NCI-H1048 (cell line): ENCODE data around the gene FCAMR.
"Not testable (repeated sequence)": the region's sequence is repeated elsewhere in the genome, so short reads cannot be mapped to it uniquely, and the experiment has no call there.

ENCODE experiments used
- DNase-seq: peaks from one replicate; lab custom pipeline; 2025; lab: John Stamatoyannopoulos, UW

The FCAMR gene

DNA sequence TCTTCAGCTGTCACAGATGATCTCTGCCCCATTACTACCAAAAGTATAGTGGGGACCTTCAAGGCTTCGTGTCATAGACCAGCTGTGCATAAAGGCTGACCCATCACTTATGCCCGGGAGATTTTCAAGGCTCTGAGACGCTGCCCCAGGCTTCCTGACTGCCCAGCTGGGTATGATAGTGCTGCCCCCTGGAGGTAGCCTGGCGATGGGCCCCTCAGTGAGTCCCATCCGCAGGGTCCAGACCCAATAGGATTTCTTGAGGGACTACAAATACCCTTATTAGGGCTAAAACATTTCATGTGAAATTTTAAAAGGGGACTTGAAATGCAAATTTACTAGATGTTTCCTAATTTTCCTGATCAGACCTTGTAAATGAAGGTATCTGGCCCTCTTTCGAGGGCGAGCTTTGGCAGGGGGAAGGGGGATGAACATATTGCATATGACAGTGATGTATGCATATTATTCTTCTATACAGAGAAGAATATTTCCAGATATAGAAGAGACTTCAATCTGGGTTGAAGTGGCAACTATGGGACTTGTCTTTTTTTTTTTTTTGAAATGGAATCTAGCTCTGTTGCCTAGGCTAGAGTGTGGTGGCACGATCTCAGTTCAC, 36.8 kb downstream of the FCAMR start:
- DNase-seq: no peak

DNA sequence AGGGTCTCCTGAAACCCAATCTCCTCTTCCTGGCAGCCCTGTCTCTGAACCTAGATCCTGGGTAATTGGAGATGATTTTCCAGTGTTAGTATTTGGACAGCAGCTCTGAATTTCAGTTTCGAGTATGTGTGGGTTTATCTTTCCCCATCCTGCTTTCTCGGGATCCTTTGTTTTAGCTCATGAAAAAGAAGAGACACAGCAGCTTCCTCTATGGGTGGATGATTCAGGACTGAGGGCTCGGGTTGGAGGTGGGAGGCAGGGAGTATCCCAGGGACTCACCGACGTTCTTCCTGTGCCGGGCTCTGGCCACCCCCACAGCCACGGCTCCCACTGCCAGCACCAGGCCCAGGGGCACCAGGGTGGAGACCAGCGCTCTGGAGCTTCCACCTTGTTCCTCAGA, 38.1 kb downstream of the FCAMR start:
- DNase-seq: no peak

DNA sequence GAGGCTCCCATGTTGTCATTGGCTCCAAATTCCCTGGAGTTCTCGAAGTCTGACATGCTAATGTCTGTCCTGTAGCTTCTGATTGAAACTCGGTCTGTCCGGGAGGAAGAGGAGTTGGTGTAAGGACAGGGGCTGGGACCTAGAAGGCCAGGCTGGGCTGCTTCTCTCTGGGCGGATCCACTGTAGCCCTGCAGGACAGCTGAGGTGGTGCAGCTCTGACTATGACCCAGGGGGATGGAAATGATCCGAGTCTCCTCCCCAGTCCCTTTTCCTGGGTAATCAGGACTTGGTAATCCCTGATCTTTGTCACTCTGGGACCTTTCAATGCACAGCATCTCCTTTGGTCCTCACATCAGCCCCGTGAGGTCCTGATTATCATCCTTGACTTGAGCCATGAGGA, 38.6 kb downstream of the FCAMR start:
- DNase-seq: no peak

DNA sequence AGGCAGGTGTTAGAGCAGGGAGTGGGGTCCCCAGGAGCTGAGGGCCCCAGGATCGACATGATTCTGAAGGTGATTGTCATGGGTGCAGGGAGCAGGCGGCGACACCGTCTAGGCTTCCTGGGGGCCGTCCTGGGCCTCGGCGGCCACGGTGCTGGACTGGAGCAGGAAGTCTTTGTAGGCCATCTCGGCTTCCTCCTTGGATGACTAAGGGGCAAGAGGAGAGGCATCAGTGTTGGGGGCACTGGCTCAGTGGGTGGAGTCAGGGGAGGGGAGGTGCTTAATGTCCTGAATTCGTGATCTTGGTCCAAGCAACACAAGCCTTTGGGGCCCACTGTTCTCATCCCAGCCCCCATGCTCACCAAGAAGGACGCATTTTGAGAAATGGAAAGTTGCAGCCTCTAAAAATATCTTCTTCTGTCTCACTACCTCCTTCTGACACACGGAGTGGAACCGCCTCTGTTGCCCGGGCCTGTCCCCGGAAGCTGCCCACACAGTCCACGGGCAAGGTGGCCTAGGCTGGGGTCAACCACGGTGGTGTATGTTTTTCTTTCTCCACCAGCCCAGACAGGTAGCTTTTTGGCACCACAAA, 40.0 kb downstream of the FCAMR start:
- DNase-seq: no peak

DNA sequence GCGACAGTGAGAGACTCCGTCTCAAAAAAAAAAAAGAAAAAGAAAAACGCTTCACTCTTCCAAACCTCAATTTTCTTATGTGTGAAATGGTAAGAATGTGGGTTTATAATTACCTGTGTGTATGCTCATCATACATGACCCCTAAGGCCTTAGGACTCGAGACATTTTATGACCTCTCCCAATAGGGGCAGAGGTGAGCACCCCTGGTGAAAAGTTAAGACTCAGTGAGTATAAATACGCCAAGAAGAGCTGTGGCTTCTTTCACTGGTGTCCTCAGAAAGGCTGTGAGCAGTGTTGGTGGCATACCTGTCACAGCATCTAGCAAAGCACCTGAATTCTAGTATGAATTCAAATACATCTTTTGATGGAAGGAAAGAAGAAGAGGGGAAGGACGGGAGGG, 40.7 kb downstream of the FCAMR start:
- no peak for DNase-seq

DNA sequence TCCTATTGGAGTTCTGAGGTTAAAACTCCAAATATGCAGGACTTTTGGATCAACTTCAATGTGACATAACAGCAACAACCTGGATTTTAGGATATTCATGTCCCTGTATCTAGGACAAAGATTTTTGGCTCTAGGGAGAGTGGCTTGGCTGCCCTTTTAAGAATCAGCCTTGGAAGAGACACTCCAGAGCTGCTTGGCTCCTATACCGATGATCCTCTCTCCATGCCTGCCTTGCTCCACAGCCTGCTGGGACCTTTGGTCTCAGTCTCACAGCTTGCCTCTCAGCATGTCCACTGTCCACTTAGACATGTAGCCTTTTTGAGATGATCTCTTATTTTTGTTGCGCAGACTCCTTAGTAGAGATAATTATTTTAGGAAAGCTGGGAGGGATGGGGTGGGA, 44.0 kb downstream of the FCAMR start:
- no peak for DNase-seq

DNA sequence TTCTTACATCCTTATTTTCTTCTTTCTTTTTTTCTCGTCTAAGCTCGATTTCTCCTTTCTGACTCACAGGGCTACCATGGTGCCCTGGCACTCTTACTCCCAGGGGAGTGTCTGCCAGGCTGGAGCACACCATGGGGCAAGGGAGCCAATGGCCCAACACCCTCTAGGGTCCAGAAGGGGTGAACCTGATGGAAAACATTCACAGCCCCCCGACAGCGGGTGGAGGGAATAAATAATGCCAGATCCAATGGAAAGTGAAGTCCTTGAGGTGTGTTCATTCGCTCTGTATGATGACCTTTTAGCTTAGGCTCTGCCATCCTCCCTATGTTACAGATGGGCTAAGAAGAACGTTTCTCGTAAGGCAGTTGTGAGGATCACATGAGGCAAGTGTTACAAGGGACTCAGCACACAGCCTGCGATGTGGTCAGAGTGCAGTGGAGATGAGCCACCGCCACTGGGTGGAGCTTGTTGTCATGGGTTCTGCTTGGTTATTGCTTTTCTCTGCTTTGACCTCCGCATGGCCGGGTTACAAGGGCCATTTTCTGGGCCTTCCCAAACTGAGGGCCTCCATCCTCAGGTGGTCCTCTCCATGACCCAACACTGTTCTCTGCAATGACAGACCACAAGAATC, 45.0 kb downstream of the FCAMR start:
- no peak for DNase-seq

DNA sequence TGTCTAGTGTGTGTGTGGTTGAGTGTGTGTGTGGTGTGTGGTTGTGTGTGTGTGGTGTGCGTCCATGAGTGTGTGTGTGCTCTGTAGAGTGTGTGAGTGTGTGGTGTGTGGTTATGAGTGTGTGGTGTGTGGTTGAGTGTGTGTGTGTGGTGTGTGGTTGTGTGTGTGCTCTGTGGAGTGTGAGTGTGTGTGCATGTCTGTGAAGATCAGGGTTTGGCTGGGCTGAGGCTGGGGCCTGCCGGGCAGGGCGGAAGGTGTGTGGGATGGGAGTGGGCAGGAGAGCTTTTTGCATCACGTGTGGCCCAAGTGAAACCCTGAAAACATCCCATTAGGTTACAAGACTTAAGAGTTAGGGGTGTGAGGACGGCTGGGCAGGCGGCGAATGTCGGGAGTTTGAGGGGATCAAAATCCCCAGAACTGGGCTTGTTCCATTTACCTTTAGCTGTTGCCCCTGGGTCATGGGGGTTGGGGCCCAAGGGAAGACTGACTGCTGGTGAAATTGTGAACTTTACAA, 45.6 kb downstream of the FCAMR start:
- DNase-seq: no peak

DNA sequence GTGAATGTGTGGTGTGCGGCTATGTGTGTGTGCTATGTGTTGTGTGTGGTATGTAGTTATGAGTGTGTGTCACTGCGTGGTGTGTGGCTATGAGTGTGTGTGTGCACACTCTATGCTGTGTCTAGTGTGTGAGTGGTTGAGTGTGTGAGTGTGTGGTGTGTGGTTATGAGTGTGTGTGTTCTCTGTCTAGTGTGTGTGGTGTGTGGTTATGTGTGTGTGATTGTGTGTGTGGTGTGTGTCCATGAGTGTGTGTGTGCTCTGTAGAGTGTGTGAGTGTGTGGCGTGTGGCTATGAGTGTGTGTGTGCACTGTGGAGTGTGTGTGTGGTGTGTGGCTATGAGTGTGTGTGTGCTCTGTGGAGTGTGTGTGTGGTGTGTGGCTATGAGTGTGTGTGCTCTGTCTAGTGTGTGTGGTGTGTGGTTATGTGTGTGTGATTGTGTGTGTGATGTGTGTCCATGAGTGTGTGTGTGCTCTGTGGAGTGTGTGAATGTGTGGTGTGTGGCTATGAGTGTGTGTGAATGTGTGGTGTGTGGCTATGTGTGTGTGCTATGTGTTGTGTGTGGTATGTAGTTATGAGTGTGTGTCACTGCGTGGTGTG, 46.2 kb downstream of the FCAMR start:
- not testable (repeated sequence) for DNase-seq

DNA sequence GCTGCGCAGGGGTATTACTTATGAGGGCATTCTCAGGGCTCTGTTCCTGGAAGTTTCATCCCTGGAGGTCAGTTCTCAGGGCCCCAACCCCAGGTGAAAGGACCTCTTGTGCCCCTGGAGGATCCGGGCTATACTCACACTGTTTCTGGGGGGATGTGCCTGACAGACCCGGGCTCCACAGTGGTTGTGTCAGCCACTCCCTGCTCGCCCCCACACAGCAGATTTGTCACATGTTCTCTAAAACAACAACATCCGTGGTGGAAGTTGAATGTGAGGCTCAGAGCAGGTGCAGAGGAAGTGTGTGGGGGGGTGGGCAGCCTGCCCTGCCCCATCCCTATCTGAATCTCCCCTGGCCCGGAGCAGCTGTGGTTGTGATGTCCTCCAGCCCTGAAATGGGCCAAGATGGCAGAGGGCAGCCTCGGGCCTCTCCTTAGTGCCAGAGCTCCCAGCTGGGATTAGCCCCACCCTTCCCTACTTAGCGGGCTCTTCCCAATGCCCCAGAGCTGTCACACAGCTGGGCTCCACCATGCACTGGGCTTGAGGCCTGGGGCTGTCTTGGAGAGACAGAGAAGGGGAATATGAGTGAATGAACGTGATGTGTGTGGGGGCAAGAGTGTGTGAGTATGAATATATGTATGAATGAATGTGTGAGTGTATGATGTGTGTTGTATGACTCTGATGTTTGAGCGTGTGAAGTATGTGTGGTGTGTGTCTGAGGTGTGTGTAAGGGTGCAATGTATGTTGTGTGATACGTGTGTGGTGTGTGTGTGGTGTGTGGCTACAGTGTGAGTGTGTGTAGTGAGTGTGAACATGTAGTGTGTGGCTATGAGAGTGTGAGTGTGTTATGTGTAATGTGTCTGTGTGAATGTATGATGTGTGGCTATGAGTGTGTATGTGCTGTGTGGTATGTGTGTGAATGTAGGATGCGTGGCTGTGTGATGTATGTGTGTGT, 47.0 kb downstream of the FCAMR start:
- DNase-seq: no peak

DNA sequence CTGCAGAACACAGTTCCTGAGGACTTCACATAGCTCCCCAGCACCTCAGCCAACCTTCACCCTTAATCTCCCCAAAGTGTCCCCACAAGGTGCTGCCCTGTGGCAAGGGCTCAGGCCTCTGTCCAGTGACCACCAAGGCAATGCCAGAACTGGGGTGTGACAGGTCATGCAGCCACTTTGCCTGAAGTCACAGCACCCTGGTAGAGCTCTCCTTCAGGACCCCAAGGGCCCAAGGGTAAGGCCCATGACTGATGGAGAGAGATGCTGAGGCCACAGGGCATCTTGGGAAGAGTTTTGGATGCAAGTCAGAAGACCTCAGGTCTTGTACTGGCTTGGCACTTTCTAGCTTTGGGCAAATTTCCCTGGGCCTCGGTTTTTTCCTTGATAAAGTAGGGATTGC, 47.7 kb downstream of the FCAMR start:
- DNase-seq: no peak

DNA sequence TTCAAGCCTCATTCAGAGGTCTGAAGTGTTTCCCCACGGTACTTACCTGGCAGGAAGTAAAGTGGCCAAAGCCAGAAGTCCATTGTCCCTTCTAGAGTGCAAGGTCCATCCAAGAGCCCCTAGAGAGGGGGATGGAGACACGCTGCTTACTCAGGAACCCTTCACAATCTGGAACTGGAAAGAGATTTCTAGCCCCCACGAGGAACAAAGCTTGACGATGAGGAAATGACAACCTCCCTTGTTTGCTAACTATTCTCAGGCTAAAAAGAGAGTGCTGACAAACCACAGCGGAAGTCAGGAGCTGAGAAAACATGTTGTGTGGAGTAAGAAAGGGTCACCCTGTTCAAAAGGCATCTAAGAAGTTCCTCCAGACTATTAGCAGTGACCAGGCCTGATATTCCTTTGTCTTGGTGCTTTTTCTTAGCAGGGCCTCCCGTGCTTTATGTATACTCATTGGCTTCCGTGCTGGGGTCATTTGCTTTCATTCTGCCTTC, 48.4 kb downstream of the FCAMR start, which contains the start of gene FCMR:
Gene FCMR, minus strand, starts transcription at position 170 of the 494 bp plus-strand sequence. Its CDS starts 87 bp downstream, at position 83.
- DNase-seq: no peak

DNA sequence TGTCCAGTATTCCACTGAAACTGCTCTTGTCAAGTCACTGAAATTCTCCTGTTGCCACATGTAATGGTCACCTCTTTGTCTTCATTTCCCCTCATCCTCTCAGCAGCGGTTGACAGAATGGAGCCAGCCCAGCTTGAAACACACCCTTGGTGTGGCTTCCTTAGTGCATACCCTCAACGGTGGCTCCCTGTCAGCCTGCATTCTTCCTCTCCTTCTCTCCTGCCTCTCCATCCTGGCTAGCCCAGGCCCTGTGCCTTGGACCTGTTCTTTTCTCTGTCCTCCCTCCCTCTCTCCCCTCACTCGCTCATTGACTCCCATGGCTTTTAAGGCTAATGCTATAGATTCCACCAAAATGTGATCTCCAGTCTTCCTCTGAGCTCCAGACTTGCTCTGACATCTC, 52.2 kb downstream of the FCAMR start:
- no peak for DNase-seq

DNA sequence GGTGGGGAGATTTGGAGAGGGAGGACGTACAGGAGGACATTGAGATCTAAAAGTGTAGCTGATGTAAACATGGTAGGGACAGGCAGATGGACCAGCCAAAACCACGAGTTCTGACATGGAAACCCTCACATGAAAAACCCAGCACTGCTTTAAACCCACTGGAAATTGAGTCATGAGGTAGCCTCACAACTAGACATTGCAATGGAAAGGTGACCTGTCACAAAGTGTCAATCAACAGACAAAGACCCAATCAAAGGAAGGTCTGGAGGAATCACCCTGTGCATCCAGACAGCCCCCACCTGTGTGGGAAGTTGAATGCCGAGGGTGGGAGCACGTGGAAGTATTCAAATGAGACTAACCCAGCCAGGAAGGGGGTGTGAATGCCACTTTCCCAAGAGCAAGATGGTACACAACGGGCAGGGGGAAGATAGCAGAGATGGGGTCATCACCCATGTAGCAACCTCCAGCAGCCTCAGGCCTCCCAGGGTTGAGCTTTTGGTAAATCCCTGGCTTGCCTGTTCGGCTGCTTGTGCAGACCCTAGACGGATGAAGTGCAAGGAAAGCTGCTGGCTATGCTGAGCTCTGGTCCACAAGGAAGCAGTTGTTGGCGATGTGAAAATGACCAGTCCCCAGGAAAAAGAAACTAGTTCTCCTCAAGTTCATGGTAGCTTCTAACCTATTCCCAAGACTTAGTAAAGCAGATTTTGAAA, 54.1 kb downstream of the FCAMR start:
- no peak for DNase-seq

DNA sequence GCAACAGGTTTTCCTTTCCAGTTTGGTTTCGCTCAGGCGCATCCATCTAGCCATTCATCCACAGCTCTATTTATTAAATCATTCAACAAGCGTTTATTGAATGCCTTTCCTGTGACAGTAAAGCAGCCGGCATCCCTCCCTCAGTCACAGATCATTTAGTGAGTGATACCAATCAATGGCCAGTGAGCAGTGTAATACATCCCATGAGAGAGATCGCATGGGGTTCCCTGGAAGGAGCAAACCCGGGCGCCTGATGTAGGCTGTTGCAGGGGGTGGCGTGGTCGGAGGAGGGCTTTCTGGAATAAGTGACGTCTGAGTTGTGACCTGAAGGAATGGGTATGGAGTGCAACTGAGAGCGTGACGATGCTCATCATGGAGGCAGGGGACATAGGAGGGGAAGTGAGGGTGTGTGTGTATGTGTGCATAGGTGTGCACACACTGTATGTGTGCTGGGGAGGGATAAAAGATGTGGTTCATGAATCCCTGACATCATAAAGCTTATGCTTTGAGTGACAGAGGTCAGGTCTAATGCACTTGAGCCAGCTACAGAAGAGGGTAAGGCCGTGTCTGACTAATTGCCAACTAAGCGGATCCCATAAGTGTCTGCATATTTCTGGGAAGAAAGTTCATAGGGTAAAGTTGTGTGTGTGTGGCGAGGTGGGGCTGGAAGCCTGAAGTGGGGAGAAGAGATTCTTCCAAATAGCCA, 55.1 kb downstream of the FCAMR start:
- DNase-seq: no peak

DNA sequence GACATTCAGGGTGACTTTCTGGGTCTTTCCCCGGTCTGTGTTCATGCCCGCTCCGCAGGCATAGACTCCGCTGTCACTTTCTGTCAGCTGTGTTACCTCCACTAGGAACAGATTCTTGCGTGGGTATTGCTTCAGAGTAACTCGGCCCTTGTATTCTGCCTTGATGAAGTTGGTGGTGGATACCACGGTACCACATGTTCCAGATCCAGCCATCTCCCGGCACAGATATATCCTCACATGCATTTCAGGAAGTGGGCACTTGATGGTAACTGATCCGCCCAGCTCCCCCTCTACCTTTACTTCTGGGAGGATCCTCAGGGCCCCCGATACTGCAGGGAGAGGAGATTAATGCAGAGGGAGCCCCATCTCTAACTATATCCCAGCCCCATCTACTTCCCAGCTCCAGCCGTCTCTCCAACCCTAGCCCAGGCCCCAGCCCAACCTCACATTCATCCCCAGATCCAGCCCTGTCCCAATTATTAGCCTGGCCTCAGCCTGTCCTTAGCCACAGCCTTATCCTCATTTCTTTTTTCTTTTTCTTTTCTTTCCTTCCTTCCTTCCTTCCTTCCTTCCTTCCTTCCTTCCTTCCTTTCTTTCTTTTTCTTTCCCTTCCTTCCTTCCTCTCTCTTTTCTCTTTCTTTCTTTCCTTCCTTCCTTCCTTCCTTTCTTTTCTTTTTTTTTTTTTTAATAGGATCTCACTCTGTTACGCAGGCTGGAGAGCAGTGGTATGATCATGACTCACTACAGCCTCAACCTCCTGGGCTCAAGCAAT, 56.3 kb downstream of the FCAMR start:
- DNase-seq: no peak

DNA sequence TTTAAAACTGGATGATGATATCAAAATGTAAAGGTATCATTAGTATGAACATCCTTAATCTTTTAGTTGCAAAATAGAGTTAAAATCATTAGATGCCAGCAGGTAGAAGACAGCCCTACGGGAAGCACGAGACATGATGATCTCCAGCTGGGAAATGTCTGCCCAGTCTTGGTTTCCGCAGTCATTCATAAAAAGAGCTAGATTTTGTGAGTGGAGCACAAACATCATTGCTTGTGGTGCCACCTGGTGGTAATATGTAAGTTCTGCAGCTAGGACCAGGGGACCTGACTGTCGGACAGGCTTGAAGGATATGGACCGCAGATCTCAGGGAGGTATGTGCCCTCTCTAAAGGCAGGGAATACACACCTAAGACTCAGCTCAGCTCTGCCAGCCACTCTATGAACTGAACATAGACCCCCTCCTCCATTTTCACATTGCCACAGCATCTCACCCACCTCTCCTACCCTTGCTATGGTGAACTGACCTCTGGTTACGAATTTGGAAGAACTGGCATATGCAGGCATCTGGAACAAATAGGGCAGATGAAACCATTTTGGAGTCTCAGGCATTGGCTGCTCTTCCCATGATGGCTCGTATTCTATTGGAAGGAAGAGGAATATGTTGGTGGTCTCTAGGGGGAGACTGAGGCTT, 57.7 kb downstream of the FCAMR start:
- DNase-seq: peak; percentile 82

DNA sequence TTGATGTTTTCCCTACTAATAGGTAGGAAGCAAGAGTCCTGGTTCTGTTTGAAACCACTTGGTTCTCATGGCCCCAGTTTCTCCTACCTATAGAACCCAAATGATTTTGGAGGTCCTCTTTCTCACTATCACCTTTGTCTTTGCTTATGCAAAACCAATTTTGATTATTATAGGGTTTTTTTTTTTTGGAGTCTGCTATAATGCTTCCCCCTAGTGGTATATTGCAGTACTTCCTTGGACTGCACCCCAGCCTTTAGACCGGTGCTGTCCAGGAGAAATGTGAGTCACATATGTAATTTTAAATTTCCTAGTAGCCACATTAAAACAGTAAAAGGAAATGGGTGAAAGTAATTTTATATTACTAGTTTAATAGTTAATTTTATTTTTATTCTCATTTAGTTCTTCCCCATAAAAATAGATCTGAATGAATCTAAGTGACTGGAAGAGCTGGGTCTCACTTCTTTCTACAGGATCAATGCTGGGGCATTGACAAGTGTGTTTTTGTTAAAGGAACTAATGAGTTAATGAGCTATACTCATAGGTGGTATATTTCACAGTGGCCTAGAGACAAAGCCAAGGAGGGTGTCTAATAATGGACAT, 59.1 kb downstream of the FCAMR start:
- DNase-seq: peak; percentile 60

DNA sequence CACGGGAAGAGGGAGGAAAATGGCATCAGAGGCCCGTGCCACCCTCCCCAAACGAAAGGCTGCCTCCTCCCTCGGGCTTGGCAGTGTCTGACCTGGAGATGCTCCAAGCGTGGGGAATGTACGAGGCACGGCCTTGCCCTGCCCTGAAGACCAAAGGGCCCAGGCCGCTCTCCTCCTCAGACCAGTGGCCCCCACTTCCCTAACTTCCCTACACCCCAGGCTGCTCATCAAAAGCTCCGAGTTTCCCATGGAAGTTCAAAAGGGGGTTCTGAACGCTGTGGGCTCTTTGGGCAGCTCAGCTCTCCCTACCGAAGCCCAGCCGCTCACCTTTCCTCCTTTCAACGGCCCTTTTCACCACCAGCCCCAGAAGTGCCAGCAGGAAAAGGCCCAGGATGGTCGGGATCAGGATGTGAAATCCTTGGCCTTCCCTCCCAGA, 60.4 kb downstream of the FCAMR start:
- no peak for DNase-seq
